GM19351 (cell line): ENCODE measurements around the gene DAG1.
A peak's percentile ranks its signal among the peaks of the same experiment; 100 is the strongest.

Source experiments
- ATAC-seq: cut with Tn5 transposase; IDR thresholded peaks from one replicate; pipeline ENCODE4 v1.9.1; 2021; ENCODE audit warnings: mild to moderate bottlenecking, moderate library complexity; ENCODE audit not compliant: unreplicated experiment

Gene DAG1

DNA sequence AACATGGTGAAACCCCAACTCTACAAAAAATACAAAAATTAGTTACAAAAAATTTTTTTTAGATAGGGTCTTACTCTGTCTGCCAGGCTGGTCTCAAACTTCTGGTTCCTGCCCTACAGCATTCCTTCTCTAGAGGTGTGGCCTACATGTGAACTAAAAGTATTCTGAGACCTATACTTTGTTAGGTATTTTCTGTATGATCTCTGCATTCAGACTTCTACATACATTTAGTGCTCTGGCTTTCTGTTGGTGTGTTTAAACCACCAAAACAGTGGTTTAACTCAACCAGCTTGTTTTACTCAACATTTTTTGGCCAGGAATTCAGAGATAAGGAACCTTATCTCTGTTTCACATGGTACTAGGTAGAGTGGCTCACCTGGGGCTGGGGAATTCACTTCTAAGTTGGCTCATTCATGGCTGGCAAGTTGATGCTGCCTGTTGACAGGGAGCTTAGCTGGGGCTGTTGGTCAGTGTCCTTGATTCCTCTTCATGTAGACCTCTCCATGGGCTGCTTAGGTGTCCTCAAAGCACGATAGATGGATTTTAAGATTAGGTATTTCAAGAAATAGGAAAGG, 42.8 kb downstream of the DAG1 start:
- ATAC-seq, result no peak

DNA sequence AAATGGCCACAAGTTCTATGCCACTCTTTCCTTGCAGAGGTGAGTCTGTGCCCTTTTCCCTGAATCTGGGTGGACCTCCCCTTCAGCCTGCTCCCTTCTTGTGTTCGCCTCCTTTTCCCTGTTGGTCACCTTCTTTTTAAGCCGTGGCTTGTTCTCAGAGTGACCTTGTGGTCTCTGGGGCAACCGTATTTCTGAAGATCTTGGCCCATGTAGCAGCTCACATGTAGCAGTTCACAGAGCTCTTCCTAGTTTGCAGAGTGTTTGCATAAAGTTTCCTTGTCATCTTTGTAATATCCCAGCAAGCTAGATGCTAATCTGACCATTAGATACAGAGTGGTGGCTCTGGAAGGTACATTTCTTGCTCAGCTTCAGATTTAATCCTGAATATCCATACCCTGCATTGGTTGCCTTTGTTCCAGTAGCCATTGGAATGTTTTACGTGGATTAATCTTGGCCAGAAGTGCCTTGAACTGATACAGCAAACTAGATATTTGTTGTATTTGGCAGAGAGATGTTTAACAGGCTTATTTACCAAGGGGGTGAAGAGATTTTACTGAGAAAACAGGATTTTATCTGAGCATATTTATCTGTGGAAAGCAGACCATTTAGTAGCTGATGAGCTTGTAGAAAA, 43.5 kb downstream of the DAG1 start:
- ATAC-seq, result no peak

DNA sequence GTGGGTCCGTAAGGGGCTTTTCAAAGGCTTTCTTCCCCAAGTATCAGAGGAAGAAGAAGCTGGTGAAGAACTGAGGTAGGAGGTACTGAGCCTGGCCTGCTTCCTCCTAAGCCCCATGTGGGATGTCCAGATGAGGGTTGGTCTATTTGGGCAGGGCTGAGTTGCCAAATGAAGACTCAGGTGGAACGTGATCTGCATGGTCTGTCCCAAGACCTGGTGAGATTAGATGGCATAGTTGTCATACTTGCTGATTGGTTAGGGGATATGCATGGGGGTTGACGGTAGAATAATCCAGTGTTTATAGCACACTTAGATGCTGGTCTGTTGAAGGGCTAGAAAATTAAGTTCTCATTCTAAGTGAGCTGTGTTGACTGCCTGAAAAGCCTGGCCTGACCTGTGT, 47.9 kb downstream of the DAG1 start:
- no peak for ATAC-seq

DNA sequence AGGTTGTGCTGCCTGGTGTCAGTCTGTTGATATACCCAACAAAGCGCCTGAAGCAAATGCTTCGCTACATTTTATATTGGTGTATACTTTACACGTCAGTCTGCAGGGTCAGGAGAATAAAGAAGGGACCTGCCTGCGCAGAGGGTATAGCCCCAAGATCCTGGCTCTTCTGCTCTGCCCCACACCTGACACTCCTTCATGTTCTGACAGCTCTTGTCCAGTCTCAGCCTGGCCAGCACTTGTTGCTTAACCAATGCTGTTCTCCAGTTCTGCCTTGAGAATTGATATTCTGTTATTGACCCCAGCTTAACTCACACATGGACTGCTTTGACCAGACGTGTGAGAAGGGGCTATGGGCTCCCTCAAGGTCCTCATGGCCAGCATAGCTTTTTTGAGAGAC, 48.4 kb downstream of the DAG1 start:
- no peak for ATAC-seq

DNA sequence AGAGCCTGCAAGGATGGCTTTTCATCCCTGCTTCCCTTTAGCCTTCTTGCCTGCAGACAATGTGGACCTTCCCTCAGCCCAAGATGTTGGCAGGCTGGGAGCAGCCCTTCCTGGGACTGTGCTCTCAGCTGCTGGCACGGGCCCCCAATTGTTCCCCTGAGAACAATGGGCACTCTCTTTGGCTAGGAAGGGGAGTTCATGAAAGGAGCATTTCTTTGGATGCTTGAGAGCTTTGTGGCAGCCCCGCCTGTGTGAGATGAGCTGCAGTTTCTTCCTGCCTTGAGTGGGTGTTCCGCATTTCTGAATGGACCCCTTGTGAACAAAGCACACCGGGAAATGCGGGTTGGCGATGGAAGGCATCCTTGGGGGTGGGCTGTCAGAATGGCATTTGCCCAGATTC, 49.2 kb downstream of the DAG1 start:
- no peak for ATAC-seq

DNA sequence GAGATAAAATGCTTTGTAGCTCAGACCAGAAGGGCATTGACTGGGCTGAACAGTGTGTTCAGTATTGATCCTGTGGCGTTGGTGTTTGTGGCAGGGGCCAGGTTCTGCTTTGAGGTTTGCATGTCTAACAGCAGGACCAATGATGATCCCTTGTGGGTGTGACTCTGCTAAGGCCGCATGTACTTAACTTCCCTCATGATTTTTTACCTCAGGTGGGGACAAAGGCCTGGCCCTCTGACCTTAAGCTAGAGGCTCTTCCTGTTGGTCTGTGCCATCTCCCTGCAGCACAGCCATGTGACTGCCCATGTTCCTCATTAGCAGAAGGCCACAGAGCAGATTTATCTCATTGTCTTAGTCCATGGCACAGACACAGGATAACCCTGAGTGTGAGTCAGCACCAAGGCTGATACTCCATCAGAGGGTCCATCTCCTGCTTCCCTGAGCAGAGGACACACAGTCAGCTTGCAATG, 49.9 kb downstream of the DAG1 start:
- ATAC-seq, result no peak

DNA sequence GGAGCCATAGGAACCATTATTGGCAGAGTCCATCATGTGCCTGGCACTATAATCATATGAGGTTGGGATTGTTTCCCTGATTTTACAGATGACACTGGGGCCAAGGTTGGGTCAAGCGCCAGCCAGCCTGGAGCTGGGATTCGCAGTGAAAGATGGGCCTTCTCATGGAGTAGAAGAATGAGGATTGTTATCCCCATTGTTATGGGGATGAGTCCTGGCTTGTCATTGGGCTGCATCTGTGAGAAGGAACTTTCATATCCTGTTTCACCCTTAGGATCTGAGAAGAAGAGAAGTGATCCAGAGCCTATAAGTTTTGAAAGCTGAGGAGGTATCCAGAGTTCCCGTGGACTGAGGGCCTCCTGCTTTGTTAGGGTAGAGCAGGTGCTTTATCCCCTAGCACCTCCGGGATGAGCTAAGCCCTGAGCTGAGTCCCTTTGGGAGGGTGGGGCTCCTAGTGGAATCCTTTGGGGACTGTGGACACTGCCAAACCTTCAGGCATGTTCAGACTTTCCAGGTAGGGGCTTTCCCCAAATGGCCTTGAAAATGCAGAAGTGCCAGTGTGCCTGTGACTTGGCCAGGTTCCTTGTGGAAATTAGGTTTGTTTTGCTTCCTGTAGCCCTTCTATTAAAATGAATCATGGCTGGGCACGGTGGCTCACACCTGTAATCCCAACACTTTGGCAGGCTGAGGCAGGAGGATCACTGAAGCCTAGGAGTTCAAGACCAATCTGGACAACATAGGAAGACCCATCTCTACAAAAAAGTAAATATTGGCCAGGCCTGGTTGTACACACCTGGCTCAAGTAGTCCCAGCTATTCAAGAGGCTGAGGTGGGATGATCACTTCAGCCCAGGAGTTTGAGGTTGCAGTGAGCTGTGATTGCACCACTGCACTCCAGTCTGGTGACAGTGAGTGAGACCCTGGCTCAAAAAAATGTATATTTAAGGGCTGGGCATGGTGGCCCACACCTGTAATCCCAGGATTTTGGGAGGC, 54.0 kb downstream of the DAG1 start:
- ATAC-seq, result no peak

DNA sequence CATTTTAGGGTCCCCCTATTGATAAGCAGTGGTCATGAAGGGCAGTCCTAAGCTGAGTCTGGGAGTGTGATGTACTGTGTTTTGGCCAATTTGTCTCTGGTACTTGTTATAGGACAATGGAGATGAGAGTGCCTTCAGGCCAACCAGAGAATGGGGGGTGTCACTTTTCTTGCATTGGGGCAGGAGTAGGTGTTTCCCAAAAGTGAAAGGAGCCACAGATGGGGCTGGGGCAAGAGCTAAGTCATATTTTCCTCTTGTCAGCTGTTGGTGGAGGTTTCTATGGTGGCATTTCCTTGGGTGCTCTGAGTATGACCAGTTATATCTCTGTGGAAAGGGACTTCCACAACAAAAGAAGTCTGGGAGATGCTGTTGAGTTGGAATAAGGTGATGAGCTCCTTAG, 59.5 kb downstream of the DAG1 start:
- ATAC-seq, result no peak

DNA sequence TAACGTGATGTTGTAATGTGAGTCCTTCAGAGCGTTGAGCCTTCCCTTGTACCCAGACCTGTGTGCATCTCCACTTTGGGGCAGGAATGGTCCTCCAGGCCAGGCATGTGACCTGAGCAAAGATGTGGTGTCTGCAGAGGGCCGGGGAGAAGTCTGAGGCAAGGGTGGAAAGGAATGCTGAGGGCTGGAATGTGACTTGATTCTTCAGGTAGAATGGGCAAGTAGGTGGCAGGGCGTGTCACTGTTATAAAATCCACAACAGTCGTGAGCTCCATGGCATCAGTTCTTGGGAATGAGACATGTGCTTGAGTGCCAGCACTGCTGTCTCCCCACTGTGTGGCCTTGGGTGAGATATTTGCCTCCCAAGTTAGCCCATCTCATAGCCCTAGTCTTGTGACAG, 60.2 kb downstream of the DAG1 start:
- no peak for ATAC-seq

DNA sequence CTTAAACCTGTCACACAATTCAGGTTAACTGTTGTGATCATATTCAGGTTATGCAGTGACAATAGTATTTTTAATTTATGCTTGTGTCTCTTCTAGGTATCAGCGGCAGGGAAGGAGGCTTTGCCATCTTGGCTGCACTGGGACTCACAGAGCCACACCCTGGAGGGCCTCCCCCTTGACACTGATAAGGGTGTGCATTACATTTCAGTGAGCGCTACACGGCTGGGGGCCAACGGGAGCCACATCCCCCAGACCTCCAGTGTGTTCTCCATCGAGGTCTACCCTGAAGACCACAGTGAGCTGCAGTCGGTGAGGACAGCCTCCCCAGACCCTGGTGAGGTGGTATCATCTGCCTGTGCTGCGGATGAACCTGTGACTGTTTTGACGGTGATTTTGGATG, 60.6 kb downstream of the DAG1 start:
- no peak for ATAC-seq

DNA sequence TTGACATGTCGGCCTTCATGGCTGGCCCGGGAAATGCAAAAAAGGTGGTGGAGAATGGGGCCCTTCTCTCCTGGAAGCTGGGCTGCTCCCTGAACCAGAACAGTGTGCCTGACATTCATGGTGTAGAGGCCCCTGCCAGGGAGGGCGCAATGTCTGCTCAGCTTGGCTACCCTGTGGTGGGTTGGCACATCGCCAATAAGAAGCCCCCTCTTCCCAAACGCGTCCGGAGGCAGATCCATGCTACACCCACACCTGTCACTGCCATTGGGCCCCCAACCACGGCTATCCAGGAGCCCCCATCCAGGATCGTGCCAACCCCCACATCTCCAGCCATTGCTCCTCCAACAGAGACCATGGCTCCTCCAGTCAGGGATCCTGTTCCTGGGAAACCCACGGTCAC, 61.2 kb downstream of the DAG1 start:
- no peak for ATAC-seq

DNA sequence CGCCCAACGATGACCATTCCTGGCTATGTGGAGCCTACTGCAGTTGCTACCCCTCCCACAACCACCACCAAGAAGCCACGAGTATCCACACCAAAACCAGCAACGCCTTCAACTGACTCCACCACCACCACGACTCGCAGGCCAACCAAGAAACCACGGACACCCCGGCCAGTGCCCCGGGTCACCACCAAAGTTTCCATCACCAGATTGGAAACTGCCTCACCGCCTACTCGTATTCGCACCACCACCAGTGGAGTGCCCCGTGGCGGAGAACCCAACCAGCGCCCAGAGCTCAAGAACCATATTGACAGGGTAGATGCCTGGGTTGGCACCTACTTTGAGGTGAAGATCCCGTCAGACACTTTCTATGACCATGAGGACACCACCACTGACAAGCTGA, 61.6 kb downstream of the DAG1 start:
- ATAC-seq, result no peak

DNA sequence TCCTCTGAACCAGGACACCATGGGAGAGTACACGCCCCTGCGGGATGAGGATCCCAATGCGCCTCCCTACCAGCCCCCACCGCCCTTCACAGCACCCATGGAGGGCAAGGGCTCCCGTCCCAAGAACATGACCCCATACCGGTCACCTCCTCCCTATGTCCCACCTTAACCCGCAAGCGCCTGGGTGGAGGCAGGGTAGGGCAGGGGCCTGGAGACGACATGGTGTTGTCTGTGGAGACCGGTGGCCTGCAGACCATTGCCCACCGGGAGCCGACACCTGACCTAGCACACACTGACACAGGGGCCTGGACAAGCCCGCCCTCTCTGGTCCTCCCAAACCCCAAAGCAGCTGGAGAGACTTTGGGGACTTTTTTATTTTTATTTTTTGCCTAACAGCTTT, 63.0 kb downstream of the DAG1 start:
- no peak for ATAC-seq

DNA sequence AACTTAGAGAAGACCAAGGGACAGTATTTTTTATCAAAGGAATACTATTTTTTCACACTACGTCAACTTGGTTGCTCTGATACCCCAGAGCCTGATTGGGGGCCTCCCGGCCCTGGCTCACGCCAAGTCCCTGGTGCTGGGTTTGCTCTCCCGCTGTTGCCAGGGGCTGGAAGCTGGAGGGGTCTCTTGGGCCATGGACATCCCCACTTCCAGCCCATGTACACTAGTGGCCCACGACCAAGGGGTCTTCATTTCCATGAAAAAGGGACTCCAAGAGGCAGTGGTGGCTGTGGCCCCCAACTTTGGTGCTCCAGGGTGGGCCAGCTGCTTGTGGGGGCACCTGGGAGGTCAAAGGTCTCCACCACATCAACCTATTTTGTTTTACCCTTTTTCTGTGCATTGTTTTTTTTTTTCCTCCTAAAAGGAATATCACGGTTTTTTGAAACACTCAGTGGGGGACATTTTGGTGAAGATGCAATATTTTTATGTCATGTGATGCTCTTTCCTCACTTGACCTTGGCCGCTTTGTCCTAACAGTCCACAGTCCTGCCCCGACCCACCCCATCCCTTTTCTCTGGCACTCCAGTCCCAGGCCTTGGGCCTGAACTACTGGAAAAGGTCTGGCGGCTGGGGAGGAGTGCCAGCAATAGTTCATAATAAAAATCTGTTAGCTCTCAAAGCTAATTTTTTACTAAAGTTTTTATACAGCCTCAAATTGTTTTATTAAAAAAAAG, 63.9 kb downstream of the DAG1 start:
- ATAC-seq, result no peak

DNA sequence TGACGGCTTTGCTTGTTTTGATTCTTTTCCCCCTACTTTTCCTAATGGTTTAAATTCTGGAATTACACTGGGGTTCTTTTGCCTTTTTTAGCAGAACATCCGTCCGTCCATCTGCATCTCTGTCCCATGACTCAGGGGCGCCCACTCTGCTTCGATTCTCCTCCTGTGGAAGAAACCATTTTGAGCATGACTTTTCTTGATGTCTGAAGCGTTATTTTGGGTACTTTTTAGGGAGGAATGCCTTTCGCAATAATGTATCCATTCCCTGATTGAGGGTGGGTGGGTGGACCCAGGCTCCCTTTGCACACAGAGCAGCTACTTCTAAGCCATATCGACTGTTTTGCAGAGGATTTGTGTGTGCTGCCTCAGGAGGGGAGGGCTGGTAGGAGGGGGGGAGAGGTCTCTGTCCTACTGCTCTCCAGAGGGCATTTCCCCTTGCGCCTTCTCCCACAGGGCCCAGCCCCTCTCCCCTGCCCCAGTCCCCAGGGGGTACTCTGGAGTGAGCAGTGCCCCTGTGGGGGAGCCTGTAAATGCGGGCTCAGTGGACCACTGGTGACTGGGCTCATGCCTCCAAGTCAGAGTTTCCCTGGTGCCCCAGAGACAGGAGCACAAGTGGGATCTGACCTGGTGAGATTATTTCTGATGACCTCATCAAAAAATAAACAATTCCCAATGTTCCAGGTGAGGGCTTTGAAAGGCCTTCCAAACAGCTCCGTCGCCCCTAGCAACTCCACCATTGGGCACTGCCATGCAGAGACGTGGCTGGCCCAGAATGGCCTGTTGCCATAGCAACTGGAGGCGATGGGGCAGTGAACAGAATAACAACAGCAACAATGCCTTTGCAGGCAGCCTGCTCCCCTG, 64.7 kb downstream of the DAG1 start:
- no peak for ATAC-seq

DNA sequence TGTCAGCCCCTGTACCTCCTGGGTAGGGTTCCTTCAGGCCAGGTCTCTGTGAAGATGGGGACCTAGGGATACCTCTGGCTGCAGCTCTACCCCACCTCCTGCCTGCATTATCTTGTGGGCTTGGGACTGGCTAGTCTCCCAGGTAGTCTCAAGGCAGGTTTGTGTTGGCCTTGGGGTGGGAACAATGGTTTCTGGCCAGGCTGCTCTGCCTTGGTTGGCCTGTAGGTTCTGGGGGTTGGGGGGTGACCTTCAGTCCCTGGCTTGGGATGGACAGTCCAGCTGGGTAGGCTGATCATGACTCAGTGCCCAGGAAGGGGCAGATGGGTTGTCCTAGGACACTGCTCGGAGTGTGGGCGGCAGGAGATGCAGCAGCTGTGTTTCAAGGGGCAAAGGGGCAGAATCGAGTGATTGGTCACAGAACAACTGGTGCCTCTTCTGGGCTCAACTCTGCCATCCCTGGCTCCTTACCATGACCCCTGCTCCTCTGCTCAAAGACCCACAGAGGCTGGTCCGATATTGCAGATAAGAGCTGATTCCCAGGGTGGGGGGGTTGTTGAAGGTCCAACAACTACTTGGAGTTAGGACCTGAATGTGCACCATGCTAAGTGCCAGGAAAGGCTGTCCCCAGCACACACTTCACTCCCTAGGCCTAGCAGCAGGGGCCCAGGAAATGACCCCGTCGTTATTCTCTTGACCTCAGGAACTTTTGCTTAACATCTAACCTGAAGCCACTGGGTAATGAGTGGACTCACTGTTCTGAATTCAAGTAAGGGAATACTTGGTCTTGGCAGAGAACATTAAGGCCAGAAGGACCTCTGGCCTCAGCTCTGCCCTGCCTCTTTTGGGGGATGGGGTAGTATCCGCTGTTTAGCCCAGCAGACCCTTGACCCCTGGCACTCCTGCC, 66.2 kb downstream of the DAG1 start:
- ATAC-seq, result no peak

DNA sequence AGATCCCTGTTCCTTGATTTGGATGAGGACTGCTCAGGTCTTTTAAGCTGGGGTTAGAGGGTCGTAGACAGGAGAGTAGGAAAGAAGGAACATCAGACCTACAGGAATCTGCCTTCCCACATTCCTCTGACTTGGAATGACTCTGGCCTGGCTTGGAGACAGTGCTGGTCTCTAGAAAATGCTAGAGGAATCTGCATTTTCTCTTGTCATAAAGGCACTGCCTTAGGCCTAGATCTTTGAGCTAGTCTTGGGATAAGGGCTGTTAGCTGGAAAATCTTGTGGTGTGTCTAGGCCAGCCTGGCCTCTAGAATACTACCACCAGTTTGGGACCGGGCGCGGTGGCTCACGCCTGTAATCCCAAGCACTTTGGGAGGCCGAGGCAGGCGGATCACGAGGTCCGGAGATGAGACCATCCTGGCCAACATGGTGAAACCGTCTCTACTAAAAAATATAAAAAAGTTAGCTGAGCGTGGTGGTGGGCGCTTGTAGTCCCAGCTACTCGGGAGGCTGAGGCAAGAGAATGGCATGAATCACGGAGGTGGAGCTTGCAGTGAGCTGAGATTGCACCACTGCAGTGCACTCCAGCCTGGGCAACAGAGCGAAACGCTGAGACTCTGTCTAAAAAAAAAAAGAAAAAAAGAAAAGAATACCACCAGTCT, 66.9 kb downstream of the DAG1 start:
- no peak for ATAC-seq

DNA sequence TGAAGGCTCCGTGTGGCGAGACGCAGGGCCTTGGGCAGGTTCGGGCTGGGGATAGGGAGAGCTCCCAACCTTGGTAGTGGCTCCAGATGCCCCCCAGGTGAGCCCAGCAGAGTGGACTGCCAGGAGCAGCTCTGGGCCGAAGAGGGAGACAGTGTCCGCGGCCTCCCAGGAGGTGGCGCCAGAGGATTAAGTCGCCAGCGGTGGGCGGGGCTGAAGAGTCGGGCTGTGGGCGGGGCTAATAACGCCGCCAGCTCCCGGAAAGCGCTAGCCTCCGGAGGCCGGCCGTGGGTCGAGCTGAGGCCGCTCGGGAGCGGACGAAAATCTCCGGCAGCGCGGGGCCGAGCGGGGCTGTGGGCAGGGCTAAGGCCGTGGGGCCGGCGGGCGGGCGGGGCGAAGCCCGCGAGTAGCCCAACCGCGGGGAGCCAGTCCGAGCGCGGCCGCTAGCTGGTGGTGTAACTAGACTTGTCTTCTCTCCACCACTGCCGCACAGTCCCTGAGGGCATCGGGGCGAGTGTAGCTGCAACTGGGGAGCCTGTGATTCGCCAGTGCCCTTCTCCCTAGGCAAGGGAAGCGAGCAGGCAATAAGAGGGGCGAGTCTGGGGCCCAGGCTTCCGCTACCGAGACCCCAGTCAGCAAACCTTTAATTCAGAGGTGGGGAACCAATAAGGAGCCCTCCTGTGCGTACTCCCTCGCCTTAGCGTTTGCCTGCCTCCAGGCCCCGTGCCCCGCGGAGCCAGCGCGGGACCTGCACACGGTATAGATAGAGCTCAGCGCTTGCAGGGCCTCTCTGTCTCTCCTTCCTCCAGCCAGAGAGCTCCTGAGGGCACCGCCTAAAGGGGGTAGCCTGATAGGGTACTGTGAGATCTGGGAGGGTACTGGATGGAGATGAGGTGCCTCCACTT, 69.8 kb downstream of the DAG1 start:
- peak; percentile 93 for ATAC-seq
